Neural progenitor cell (in vitro differentiated cells): ENCODE results near the gene RBBP5. TPM values are rescaled to one million over a fixed set of nuclear protein-coding genes. Genes with fewer than 3 reads are reported as not detected.

Source experiments
- DNase-seq: peaks from one replicate; pipeline ENCODE4 v3.0.0-alpha.2; 2016; ENCODE audit warnings: low spot score
- H2AFZ ChIP-seq: fragments of 200-600 bp; sonication (generic); replicated peaks from 2 replicates; pipeline ENCODE4 v1.6.1; 2016; ENCODE audit warnings: antibody characterized with exemption
- H3F3A ChIP-seq: fragments of 200-600 bp; sonication (generic); 2 replicates; pipeline ENCODE4 v1.6.1; 2016; ENCODE audit warnings: antibody characterized with exemption, low read depth
- H3K27ac ChIP-seq: fragments of 200-600 bp; sonication (generic); 2 replicates; pipeline ENCODE4 v1.5.1; 2016; ENCODE audit warnings: mild to moderate bottlenecking
- H3K27me3 ChIP-seq: fragments of 200-600 bp; sonication (generic); 2 replicates; pipeline ENCODE4 v1.6.1; 2016; ENCODE audit warnings: mild to moderate bottlenecking, moderate library complexity
- H3K36me3 ChIP-seq: fragments of 200-600 bp; sonication (generic); 2 replicates; pipeline ENCODE4 v1.5.1; 2016
- H3K4me1 ChIP-seq: fragments of 200-600 bp; sonication (generic); 2 replicates; pipeline ENCODE4 v1.6.1; 2016; ENCODE audit warnings: mixed run types
- H3K4me2 ChIP-seq: fragments of 200-600 bp; sonication (generic); 2 replicates; pipeline ENCODE4 v1.6.1; 2016
- H3K4me3 ChIP-seq: fragments of 200-600 bp; sonication (generic); 2 replicates; pipeline ENCODE4 v1.5.1; 2016
- H3K79me2 ChIP-seq: fragments of 200-600 bp; sonication (generic); 2 replicates; pipeline ENCODE4 v1.6.1; 2016; ENCODE audit warnings: low read depth
- H3K9ac ChIP-seq: fragments of 200-600 bp; sonication (generic); 2 replicates; pipeline ENCODE4 v1.6.1; 2016
- H3K9me3 ChIP-seq: fragments of 200-600 bp; sonication (generic); 2 replicates; pipeline ENCODE4 v1.5.1; 2016; ENCODE audit warnings: low read depth
- H4K20me1 ChIP-seq: fragments of 200-600 bp; sonication (generic); 2 replicates; pipeline ENCODE4 v1.6.1; 2016; ENCODE audit warnings: low read depth
- H3K27ac Mint-ChIP-seq: 3 replicates; pipeline ENCODE4 v1.8.0; 2021; ENCODE audit warnings: mixed read lengths
- H3K27me3 Mint-ChIP-seq: 2 replicates; pipeline ENCODE4 v1.8.0; 2022; ENCODE audit warnings: low read depth, mild to moderate bottlenecking, inconsistent platforms, moderate library complexity, mixed read lengths; ENCODE audit not compliant: insufficient read depth
- H3K36me3 Mint-ChIP-seq: 3 replicates; pipeline ENCODE4 v1.8.0; 2021; ENCODE audit warnings: mixed read lengths
- H3K4me1 Mint-ChIP-seq: 3 replicates; pipeline ENCODE4 v1.8.0; 2021; ENCODE audit warnings: mixed read lengths
- H3K4me3 Mint-ChIP-seq: 3 replicates; pipeline ENCODE4 v1.8.0; 2021; ENCODE audit warnings: mild to moderate bottlenecking, moderate library complexity, mixed read lengths
- H3K9me3 Mint-ChIP-seq: 3 replicates; pipeline ENCODE4 v1.8.0; 2020; ENCODE audit warnings: mixed read lengths
- CTCF ChIP-seq: fragments of 200-600 bp; sonication (generic); IDR thresholded peaks from 2 replicates; pipeline ENCODE4 v1.5.1; 2017; ENCODE audit warnings: antibody characterized with exemption, mild to moderate bottlenecking
- EZH2 ChIP-seq: fragments of 200-600 bp; sonication (generic); IDR thresholded peaks from 2 replicates; pipeline ENCODE4 v1.6.1; 2017; ENCODE audit warnings: antibody characterized with exemption, mild to moderate bottlenecking, moderate library complexity
- EZH2phosphoT487 ChIP-seq: fragments of 200-600 bp; sonication (generic); IDR thresholded peaks from 2 replicates; pipeline ENCODE4 v1.6.1; 2017; ENCODE audit warnings: antibody characterized with exemption
- total RNA-seq: library from RNA; depleted of rRNA; stranded (reverse); fragments of >200 nt; gene quantifications from 2 replicates; pipeline ENCODE4 v1.2.3, GENCODE V29; 2015; ENCODE audit warnings: low replicate concordance

The RBBP5 gene
- total RNA-seq, 1 donor from 2014 or later = 30.1 TPM

DNA sequence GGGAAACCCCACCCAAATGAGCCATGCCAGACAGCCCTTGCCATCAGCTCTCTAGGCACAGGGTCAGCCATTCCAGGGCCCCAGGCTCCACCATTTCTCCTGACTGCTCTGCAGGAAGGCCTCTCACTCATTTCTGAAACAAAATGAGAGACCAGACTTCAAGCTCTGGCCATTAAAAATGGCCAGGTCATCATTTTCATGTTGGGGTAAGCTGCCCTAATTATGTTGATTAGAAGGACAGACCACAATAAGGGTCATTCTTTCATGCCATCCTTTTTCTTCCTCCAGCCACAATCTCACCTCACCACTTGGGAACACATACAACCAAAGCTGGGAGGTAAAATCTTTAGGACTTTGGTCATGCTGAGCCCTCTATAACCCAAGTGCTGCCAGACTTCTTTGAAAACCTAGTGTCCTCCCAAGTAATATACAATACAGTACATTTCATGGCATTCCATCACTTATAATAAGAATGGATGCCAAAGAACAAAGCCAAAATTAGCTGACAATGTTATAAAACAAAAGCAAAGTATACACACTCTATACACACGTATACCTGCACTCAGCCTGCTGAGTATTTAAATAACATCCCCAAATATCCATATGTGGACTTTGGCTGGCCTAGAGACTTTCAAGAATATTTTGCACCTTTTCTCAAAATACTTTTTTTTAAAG lies 22.4 kb upstream of the RBBP5 start:
- H3K9me3 Mint-ChIP-seq = peaks cover 3% of the 10 kb centered on the region
- no peaks in the 10 kb centered on the region for H3K79me2 ChIP-seq
- DNase-seq = no peak
- H3K4me1 Mint-ChIP-seq = peaks cover 11% of the 10 kb centered on the region
- H3K36me3 Mint-ChIP-seq = peaks cover 23% of the 10 kb centered on the region
- peaks cover 2% of the 10 kb centered on the region for H3K27me3 Mint-ChIP-seq
- H3K9ac ChIP-seq = no peak overlapping the region
- H3K4me3 ChIP-seq = no peak overlapping the region
- H3F3A ChIP-seq = peaks cover 16% of the 10 kb centered on the region
- H3K27ac ChIP-seq = no peak overlapping the region
- no peak overlapping the region for H3K27ac Mint-ChIP-seq
- TF ChIP-seq CTCF = no peak
- TF ChIP-seq EZH2phosphoT487 = no peak
- TF ChIP-seq EZH2 = no peak
- no peak overlapping the region for H3K4me3 Mint-ChIP-seq
- no peaks in the 10 kb centered on the region for H3K27me3 ChIP-seq
- no peak overlapping the region for H2AFZ ChIP-seq
- H4K20me1 ChIP-seq = no peaks in the 10 kb centered on the region
- no peak overlapping the region for H3K4me2 ChIP-seq
- H3K36me3 ChIP-seq = no peaks in the 10 kb centered on the region
- H3K9me3 ChIP-seq = no peaks in the 10 kb centered on the region
- H3K4me1 ChIP-seq = peaks cover 9% of the 10 kb centered on the region

DNA sequence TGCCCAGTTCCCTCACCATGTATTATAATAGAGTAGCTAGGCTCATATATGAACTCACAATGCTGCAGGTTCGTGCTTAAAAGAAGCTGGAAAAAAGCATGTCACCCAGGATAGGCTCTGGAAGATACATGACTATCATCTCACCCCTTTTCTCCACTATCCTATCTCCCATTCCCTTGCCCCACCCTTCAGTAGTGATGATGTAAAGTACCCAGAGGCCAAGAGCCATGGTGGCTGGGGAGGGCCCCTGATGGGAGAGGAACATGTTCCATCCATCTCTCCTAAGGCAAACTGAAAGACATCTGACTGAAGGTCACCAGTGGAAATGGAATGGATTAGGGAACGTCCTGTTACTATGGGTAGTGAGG lies 20.3 kb upstream of the RBBP5 start:
- Mint-ChIP-seq H3K36me3 (peaks cover 11% of the 10 kb centered on the region), H3K9me3 (peaks cover 8% of the 10 kb centered on the region), H3K4me3 (no peak overlapping the region), H3K27ac (no peak overlapping the region), H3K27me3 (peaks cover 2% of the 10 kb centered on the region), H3K4me1 (peaks cover 7% of the 10 kb centered on the region)
- Histone ChIP-seq H3K36me3 (no peaks in the 10 kb centered on the region), H2AFZ (no peak overlapping the region), H3F3A (peaks cover 9% of the 10 kb centered on the region), H3K27ac (no peak overlapping the region), H3K9ac (no peak overlapping the region), H4K20me1 (no peaks in the 10 kb centered on the region), H3K27me3 (no peaks in the 10 kb centered on the region), H3K4me2 (no peak overlapping the region), H3K9me3 (no peaks in the 10 kb centered on the region), H3K79me2 (no peaks in the 10 kb centered on the region), H3K4me3 (no peak overlapping the region), H3K4me1 (no peaks in the 10 kb centered on the region)
- TF ChIP-seq EZH2phosphoT487 (no peak), EZH2 (no peak)
- no peak for DNase-seq

DNA sequence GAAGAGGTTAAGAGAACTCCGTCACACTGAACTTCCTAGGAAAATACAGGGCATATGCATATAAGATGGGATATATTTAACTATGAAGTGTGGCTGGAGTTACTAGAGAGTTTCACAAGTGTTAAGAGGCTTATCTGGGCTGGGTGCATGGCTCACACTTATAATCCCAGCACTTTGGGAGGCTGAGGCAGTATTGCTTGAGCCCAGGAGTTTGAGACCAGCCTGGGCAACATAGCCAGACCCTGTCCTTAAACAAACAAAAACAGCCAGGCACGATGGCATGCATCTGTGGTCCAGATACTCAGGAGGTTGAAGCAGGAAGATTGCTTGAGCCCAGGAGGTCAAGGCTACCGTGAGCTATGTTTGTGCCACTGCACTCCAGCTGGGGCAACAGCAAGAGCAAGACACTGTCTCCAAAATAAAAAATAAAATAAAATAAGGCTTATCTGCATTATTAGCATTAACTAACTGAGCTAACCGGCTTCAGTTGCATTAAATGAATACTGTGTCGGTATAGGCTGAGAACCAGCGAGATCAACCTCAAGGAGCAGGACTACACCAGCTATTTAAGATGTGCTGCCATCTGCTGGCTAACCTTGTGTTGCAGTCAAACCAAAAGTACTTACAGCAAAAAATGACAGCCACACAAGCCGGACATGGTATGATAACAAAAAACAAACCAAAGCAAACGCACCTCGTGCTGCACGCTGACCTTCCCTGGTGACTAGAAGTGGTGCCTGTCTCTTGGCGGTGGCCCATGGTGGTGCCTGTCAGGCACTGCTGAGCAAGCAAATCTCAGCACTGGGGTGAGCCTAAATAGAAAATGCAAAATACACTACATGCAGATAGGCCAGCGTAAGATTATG lies 19.7 kb upstream of the RBBP5 start:
- H3K9me3 Mint-ChIP-seq = peaks cover 8% of the 10 kb centered on the region
- H3K36me3 ChIP-seq = no peaks in the 10 kb centered on the region
- H3K4me3 ChIP-seq = no peak overlapping the region
- no peak overlapping the region for H3K4me3 Mint-ChIP-seq
- peak; percentile 87 for DNase-seq
- H3K36me3 Mint-ChIP-seq = peaks cover 8% of the 10 kb centered on the region
- H3K27ac ChIP-seq = no peak overlapping the region
- no peaks in the 10 kb centered on the region for H3K79me2 ChIP-seq
- no peaks in the 10 kb centered on the region for H3K4me1 ChIP-seq
- H3K4me1 Mint-ChIP-seq = peaks cover 7% of the 10 kb centered on the region
- no peak overlapping the region for H2AFZ ChIP-seq
- peaks cover 2% of the 10 kb centered on the region for H3K27me3 Mint-ChIP-seq
- no peaks in the 10 kb centered on the region for H3K27me3 ChIP-seq
- no peaks in the 10 kb centered on the region for H4K20me1 ChIP-seq
- H3K9ac ChIP-seq = no peak overlapping the region
- H3K4me2 ChIP-seq = no peak overlapping the region
- H3F3A ChIP-seq = peaks cover 9% of the 10 kb centered on the region
- no peak for TF ChIP-seq EZH2
- peak; percentile 83 for TF ChIP-seq CTCF
- no peak overlapping the region for H3K27ac Mint-ChIP-seq
- H3K9me3 ChIP-seq = no peaks in the 10 kb centered on the region

DNA sequence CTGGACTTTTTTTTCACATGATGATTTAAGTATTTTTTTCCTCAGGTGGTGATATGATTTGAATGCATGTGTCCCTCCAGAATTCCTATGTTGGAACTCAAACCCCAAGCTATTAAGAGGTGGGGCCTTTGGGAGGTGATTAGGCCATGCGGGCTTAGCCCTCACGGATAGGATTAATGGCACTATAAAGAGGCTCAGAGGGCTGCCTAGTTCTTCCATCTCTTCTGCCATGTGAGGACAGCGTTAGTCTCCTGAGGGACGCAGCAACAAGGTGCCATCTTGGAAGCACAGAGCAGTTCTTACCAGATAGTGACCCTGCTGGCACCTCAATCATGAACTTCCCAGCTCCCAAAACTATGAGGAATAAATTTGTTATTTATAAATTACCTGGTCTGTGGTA lies 18.3 kb upstream of the RBBP5 start:
- H3K27ac ChIP-seq = no peak overlapping the region

More for the DNA sequence above, 18.3 kb upstream of the RBBP5 start:
- H2AFZ ChIP-seq = no peak overlapping the region
- no peak for DNase-seq
- H3K27me3 ChIP-seq = no peaks in the 10 kb centered on the region
- H4K20me1 ChIP-seq = no peaks in the 10 kb centered on the region
- TF ChIP-seq CTCF = no peak
- no peak for TF ChIP-seq EZH2phosphoT487
- no peak for TF ChIP-seq EZH2
- peaks cover 2% of the 10 kb centered on the region for H3K27me3 Mint-ChIP-seq
- H3K9me3 Mint-ChIP-seq = peaks cover 8% of the 10 kb centered on the region
- H3K36me3 Mint-ChIP-seq = peaks cover 3% of the 10 kb centered on the region
- H3K9me3 ChIP-seq = no peaks in the 10 kb centered on the region
- H3F3A ChIP-seq = peaks cover 9% of the 10 kb centered on the region
- no peak overlapping the region for H3K9ac ChIP-seq
- peaks cover 7% of the 10 kb centered on the region for H3K4me1 Mint-ChIP-seq
- no peaks in the 10 kb centered on the region for H3K79me2 ChIP-seq
- H3K36me3 ChIP-seq = no peaks in the 10 kb centered on the region
- no peak overlapping the region for H3K4me2 ChIP-seq
- H3K4me3 Mint-ChIP-seq = no peak overlapping the region
- H3K4me1 ChIP-seq = no peaks in the 10 kb centered on the region
- H3K4me3 ChIP-seq = no peak overlapping the region
- H3K27ac Mint-ChIP-seq = no peak overlapping the region
